G401.6 (cell line): ENCODE results near the gene ANKRD13D.

ENCODE experiments used
- FAIRE-seq: peaks from 2 replicates; lab custom pipeline; 2012; peaks lifted over from hg19 to GRCh38; lab: Jason Lieb, UNC

ANKRD13D gene

DNA sequence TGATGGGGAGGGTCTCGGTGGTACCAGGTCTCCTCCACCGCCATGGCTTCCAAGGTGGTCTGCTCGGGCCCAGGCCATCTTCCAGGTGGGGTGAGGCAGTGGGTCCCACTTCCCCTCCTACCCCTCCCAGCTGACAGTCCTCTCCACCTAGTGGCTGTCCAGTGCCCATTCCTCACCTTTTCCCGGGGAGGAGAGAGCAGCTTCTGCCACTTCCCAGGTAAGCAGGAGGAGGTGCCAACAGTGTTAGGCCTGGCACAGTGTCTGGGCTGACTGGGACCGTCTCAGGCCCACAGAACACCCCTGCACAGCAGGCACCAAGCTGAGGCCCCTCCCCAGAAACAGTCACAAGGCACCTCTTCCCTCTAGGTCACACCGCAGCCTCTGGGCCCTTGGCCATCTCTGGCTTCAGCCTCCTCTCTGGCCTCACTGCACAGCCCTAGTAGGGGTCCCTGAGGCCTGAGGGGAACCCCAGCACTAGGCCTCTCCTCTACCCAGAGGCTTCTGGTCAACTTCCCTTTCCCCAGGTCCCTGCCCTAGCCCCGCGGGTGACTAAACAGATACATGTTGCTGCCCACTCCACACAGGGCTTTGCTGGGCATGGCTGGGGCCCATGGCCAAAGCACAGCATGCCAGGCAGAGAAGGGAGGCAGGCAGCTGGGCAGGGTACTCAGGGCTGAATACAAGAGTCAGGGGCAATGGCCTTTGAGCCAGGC is 2.3 kb upstream of the ANKRD13D start:
- FAIRE-seq = no peak

DNA sequence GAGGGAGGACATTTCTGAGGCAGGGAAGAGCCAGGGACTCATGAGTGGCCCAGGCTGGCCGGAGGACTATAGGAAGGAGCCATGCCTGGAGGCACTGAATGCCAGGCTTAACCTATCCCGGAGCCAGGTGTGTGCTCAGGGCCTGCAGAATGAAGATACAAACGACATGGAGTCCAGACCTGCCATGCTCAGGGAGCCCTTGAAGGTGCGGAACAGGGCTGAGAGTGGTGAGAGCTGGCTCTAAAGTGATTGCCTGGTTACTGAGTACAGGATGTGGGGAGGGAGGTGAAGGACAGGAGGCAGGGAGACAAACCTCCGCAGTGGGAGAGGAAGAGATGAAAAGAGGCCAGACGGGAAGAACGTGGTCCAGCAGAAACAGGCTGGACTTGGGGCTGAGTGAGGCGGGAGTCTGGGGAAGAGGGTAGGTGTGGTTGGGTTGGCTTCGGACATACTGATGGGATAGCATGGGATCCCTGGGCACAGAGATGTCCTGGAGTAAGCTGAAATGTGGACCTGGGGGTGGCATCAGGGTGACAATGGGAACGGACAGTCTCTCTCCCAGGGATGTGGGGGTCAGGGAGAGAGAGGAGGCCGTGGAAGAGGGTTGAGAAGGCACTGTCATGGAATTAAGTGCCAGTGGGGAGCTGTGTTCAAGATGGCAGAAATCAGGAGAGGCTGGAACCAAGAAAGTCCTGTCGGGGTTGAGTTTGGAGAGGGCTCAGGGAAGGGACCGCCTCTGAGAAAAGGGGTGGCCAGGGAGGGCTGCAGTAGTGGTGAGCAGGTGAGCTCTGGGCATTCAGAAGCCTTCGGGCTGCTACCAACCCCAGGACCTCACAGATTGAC is 1.5 kb upstream of the ANKRD13D start:
- no peak for FAIRE-seq

DNA sequence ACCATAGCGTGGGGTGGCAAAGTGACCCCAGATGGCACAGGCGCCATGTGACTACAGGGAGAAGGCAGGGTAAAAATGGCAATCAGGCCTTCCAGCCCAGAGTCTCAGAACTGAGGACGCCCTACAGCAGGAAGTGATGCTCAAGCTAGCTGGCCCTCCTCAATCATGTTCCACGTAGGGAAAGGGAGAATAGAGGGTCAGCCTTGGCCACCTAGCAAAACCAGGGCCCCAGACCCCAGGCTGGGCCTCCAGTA is 978 bp upstream of the ANKRD13D start:
- no peak for FAIRE-seq

DNA sequence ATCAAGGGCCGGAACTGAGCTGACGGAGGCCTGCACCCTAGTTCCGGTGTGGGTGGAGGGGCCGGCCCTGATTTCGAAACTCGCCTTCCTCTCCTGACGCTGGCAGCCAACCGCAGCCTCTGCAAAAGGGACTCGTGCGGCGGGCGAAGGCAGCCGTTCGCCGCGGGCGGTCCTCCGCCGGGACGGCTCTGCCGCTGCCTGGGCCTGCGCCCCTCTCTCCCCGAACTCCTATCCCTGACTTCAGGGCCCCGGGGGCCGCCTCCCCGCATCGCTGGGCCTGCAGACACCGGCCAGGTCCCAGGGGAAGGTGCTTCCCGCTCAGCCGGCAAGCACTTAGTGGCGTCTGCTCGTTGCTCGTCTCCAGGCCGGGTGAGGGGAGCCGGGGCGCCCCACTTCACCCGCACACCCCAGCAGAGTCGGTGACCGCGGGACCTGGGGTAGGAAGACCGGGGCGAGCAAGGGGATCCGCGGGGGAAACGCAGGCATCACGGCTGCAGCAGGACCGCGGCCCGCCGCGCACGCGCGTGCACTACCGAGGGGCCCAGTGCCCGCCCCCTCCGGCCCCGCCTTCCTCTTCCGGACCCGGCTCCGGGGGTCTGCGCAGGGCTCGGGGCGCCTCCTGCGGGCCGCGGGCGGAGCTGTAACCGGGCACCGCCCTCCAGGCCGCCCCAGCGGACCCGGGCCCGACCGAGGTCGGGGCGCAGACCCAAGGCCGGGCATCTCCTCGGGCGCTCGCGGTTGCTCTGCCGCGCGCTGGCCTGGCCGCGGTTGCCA is 464 bp upstream of the ANKRD13D start:
- peak; percentile 15 for FAIRE-seq

DNA sequence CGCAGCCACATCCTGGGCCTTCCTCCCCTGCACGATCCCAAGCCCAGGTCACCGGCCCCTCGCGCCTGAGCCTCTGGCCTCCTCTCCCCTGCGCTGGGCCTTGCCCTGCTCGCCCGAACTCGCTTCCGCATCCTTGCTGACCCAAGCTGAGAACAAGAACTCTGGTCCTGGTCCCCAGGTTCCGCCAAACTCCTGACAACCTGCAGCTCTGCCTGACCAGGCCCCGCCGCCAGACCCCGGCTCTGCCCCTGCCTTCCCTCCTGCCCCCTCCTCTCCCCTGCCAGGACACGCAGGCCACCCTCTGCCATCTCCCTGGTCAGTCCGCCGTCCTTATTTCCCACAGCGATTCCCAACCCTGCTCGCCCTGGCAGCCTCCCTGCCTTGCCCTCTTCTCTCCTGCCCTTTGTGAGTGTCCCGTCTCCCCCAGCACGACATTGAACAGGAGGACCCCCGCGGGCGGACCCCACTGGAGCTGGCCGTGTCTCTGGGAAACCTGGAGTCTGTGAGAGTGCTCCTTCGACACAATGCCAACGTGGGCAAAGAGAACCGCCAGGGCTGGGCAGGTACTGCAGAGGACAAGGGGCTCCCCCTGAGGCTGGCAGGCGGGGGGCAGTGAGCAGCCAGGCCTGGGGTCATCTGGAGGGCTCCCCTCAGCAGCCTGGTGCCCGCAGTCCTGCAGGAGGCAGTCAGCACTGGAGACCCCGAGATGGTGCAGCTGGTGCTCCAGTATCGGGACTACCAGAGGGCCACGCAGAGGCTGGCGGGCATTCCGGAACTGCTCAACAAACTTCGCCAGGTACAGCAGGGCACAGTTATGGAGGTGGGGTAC is 762 bp downstream of the ANKRD13D start:
- FAIRE-seq = no peak

DNA sequence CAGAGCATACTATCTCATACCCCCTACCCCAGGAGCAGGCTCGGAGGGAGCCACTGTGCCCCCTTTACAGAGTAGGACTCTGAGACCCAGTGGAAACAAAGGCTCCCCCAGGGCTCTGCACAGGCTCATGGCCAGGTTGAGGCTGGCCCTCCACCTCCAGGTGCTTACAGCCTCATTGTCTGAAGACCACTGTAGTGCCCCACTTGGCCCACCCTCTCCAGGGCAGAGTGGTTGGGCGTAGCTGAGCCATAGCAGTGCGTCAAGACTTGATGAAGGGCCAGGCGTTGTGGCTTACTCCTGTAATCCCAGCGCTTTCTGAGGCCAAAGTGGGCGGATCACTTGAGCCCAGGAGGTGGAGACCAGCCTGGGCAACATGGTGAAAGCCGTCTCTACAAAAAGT is 1.7 kb downstream of the ANKRD13D start:
- FAIRE-seq = no peak

DNA sequence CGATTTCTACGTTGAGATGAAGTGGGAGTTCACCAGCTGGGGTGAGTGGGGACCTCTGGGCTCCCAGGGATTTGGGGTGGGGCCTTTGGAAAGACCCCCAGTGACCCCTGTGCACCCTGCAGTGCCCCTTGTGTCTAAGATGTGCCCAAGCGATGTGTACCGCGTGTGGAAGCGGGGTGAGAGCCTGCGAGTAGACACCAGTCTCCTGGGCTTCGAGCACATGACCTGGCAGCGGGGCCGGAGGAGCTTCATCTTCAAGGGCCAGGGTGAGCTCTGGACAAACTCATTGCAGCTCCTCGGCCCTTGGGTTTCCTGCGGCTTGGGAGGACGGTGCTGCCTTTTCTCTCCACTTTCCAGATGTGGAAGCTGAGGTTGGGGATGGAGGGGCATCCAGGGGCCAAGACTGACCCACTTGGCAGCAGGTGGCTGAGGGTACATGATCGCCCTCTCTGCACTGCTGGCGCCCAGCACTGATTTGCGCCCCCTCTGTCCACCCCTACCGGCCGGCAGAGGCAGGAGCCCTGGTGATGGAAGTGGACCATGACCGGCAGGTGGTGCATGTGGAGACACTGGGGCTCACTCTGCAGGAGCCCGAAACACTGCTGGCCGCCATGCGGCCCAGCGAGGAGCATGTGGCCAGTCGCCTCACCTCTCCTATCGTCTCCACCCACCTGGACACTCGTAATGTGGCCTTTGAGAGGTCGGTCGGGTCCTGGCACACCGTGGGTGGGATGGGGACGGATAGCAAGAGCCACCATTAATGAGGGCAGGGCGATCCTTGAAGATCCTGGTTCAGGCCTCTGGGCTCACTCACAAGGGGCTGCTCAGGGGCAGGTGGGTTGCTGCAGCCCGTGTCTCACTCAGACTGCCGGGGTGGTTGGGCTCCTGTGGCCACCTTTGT is 2.6 kb downstream of the ANKRD13D start:
- FAIRE-seq = no peak

DNA sequence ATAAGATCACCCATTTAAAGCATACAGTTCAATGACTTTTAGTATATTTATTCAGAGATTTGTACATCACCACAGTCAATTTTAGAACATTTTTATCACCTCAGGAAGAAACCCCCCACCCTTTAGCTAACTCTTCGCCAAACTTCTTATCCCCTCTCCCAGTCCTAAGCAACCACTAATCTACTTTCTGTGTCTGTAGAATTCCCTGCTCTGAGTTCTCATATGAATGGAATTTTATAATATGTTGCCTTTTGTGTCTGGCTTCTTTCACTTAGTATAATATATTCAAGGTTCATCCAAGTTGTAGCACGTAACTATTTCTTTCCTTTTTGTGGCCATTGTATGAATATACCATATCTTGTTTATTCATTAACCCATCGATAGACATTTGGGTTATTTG is 3.6 kb downstream of the ANKRD13D start:
- FAIRE-seq = no peak

DNA sequence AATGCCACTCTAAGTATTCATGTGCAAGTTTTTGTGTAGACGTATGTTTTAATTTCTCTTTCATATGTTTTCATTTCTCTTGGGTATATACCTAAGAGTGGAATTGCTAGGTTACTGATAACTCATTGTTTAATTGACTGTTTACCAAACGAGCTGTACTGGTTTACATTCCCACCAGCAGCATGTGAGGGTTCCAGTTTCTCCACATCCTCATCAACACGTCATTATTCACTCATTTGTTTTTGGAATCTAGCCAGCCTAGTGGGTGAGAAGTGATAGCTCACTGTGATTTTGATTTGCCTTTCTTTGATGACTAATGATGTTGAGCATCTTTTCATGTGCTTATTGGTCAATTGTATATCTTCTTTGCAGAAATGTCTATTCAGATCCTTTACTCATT is 4.0 kb downstream of the ANKRD13D start:
- FAIRE-seq = no peak

DNA sequence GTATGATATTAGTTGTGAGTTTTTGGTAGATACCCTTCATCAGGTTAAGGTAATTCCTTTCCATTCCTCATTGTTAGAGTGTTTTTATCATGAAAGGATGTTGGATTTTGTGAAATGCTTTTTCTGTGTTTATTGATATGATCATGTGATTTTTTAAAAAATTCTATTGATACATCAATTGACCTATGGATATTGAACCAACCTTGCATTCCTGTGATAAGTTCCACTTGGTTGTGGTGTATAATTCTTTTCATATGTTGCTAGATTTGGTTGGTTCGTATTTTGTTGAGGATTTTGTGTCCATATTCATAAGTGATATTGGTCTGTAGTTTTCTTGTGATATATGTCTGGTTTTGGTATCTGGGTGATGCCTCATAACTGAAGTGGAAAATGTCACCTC is 6.7 kb downstream of the ANKRD13D start:
- FAIRE-seq = no peak

DNA sequence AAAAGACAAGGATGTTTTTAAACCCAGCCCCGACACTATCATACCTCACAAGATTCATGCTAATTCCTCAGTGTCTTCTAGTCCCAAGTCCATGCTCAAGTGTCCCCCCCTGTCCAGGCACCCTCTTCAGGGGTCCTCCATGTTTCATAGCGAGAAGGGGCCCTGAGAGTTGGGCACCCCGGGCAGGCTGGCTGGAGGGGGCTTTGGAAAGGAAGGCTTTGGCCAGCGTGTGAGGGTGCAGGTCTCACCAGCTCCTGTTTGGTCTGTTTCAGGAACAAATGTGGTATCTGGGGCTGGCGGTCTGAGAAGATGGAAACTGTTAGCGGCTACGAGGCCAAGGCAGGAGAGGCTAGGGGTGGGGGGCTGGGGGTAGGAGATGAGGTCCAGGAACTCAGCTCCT is 9.7 kb downstream of the ANKRD13D start:
- FAIRE-seq = no peak

DNA sequence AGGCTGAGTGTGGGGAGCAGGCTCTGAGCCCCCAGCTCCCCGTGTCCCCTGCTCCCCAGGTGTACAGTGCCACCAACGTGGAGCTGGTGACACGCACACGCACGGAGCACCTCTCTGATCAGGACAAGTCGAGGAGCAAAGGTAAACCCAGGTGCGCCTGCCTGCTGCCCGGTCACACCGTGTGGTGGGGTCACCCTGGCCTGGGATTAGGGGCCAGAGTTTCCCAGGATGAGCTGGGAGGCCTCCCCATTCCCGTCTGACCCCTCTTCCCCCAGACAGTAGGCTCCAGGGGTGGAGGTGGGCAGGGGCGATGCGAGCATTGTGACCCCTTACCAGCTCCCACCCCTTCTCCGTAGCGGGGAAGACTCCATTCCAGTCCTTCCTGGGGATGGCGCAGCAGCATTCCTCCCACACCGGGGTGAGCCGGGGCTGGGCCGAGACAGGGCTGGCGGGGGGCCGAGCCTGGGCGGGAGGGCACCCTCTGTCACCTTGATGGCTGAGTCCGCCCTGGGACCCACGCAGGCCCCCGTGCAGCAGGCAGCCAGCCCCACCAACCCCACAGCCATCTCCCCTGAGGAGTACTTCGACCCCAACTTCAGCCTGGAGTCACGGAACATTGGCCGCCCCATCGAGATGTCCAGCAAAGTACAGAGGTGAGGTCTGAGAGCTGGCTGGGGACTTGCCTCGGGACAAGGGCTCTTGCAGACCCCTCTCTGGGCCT is 10.5 kb downstream of the ANKRD13D start:
- FAIRE-seq = no peak

DNA sequence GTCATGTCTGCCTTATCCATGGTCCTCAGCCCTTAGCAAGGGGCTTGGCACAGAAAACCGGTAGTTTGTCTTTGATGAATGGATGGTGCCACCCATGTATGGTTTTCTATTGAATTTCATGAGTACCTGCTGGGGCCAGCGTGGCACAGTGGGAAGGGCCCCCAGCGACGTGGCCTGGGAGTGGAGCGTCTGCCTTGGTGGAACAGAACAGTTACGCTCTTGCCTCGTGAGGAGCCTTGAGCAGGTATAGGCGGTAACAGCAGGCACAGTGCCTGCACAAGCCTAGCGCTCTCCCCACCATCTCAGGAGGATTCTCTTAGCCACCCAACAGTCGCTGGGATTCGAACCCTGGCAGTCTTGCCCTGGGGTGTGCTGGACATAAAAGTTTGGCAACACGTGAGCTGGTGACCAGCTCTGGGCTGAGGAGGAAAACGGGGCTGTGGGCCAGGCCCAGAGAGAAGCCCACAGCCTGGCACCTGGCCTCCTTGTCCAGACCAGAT is 11.2 kb downstream of the ANKRD13D start:
- FAIRE-seq = no peak

DNA sequence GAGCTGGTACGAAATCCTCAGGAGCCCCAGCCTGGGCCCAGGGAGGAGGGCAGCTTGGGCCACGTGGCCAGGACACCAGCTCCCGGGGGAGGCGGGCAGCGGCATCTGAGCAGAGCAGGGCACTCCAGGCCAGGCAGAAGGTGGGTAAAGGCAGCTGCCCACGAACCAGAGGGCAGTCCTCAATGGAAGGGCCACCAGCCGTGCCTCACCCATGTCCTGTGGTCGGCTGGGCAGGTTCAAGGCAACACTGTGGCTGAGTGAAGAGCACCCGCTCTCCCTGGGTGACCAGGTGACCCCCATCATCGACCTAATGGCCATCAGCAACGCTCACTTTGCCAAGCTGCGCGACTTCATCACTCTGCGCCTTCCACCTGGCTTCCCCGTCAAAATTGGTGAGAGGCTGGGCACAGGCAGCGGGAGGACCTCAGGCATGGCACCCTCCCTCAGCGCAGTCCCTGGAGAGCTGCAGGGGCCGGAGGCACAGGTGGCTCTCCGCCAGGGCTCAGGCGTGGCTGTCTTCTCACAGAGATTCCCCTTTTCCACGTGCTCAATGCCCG is 11.7 kb downstream of the ANKRD13D start:
- FAIRE-seq = no peak

DNA sequence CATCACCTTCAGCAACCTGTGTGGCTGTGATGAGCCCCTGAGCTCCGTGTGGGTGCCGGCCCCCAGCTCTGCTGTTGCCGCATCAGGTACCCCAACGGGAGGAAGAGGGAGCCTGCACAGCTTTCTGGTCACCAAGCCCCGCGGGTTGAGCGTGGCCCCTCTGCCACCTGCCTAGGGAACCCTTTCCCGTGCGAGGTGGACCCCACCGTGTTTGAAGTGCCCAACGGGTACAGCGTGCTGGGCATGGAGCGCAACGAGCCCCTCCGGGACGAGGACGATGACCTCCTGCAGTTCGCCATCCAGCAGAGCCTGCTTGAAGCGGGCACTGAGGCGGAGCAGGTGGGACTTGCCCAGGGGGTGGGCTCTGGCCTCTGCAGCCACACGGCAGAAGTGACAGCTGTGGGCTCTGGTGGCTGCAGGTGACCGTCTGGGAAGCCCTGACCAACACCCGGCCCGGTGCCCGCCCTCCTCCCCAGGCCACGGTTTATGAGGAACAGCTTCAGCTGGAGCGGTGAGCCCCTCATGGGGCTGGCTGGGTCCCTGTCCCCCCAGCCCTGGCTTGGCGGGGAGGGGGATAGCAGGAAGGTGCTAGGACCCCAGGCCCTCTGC is 12.3 kb downstream of the ANKRD13D start:
- no peak for FAIRE-seq

DNA sequence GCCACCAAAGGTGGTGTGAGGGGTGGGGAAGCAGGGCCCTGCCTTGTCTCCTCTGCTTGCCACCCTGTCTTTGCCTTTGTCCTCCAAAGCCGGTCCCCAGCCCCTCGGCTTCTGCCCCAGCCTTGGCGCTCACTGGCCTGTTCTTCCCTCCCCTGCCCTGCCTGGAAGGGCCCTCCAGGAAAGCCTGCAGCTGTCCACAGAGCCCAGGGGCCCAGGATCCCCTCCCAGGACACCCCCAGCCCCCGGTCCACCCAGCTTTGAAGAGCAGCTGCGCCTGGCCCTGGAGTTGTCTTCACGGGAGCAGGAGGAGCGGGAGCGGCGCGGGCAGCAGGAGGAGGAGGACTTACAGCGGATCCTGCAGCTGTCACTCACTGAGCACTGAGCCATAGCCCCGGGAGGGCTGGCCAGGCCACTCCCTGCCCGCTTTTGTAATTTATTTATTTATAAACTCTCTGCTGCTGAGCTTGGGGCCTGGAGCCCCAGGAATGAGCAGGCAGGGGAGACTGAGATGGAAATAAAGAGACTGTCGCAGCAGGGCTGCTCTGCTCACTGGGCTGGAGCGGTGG is 12.9 kb downstream of the ANKRD13D start:
- FAIRE-seq = no peak

DNA sequence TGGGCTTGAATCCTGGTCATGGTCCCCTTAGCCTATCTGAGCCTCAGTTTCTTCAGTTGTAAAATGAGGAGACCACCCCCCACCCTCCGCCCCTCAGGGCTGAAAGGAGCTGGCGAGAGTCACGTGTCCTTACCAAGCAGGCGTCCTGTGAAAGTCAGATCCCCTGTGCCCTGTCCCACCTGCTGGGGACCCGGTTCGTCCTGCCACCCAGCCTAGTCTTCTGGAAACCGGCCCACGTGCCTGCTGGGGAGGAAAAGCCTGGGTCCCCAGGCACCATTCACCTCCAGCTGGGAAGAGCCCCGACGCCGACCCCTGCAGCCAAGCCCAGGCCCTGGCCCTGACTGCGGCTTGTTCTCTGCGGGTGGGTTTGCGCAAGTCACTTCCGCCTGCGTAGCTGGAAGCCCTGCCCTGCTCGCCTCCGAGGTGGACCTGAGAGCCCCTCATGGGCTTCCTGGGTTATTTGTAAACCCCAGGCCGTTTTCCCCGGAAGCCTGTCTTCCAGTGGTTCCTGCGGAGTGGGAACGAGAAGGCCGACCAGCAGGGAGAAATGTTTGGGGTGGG is 13.5 kb downstream of the ANKRD13D start:
- FAIRE-seq = no peak

DNA sequence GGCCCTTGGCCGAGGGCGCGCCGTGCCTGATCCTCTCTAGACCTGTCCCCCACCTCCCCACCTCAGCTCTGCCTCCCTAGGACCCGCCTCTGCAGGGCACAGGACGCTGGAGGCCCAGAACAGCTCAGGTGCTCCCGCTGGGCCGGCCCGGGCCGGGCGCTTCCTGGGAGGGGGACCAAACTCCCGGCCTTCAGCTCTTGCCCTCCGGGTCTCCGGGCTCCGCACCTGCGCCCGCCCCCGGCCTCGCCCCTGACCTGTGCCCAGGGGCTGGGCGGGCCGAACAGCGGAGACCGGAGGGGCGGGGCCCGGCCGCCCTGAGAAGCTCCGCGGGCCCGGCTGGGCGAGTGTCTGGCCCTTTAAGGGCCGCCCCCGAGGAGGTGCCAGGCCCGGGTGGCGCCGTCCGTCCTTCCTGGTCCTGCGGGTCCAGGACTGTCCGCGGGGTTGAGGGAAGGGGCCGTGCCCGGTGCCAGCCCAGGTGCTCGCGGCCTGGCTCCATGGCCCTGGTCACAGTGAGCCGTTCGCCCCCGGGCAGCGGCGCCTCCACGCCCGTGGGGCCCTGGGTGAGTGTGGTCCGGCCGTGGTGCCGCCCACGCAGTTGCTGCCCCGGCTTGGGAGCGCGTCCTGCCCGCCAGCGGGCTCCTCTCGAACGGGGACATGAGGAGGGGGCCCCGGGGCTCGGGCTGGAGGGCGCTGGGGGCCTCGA is 14.2 kb downstream of the ANKRD13D start, which contains the start of gene SSH3:
SSH3 (plus strand) TSS at position 399 of the 703 bp plus-strand sequence; CDS start at position 495, 96 bp downstream.
- FAIRE-seq = no peak
